GM23338 (cell line): ENCODE measurements around the gene GHRHR.

Experiments used
- CREB1 ChIP-seq: fragments of 250-450 bp; sonication (Bioruptor Pico); IDR thresholded peaks from 2 replicates; pipeline ENCODE4 v1.5.0; 2020; ENCODE audit warnings: low read depth, mild to moderate bottlenecking, moderate library complexity
- CTCF ChIP-seq, 2 experiments: fragments of 200-600 bp in 1 of 2; sonication (generic) in 1 of 2; conservative IDR thresholded peaks; 2 replicates each; pipeline versions ENCODE4 v1.5.1 to v1.6.1; 2016 to 2017; ENCODE audit warnings: antibody characterized with exemption in 2 of 2, low read depth in 2 of 2, mild to moderate bottlenecking in 2 of 2, moderate library complexity in 1 of 2
- ETS1 ChIP-seq: IDR thresholded peaks from 2 replicates; pipeline ENCODE4 v1.6.1; 2016; ENCODE audit warnings: antibody characterized with exemption
- EZH2 ChIP-seq: fragments of 200-600 bp; sonication (generic); IDR thresholded peaks from one replicate; pipeline ENCODE4 v1.8.0; 2017; ENCODE audit warnings: antibody characterized with exemption, mild to moderate bottlenecking, low read depth; ENCODE audit not compliant: unreplicated experiment
- EZH2phosphoT487 ChIP-seq: fragments of 200-600 bp; sonication (generic); IDR thresholded peaks from one replicate; pipeline ENCODE4 v1.8.1; 2018; ENCODE audit warnings: antibody characterized with exemption; ENCODE audit not compliant: unreplicated experiment
- JUNB ChIP-seq: IDR thresholded peaks from one replicate; pipeline ENCODE4 v1.6.1; 2016; ENCODE audit warnings: antibody characterized with exemption; ENCODE audit not compliant: unreplicated experiment
- NANOG ChIP-seq: IDR thresholded peaks from 2 replicates; pipeline ENCODE4 v1.6.1; 2016; ENCODE audit warnings: antibody characterized with exemption, borderline replicate concordance
- POLR2AphosphoS5 ChIP-seq: IDR thresholded peaks from 2 replicates; pipeline ENCODE4 v1.6.1; 2016; ENCODE audit warnings: antibody characterized with exemption, low read depth
- REST ChIP-seq: IDR thresholded peaks from one replicate; pipeline ENCODE4 v1.6.1; 2018; ENCODE audit warnings: antibody characterized with exemption; ENCODE audit not compliant: unreplicated experiment
- STAT1 ChIP-seq: IDR thresholded peaks from one replicate; pipeline ENCODE4 v1.6.1; 2016; ENCODE audit warnings: antibody characterized with exemption; ENCODE audit not compliant: unreplicated experiment
- ZNF114 ChIP-seq: fragments of 250-450 bp; sonication (Bioruptor Pico); IDR thresholded peaks from 2 replicates; pipeline ENCODE4 v1.5.0; 2020; ENCODE audit warnings: mild to moderate bottlenecking, moderate library complexity
- ZNF331 ChIP-seq: fragments of 250-450 bp; sonication (Bioruptor Pico); IDR thresholded peaks from 2 replicates; pipeline ENCODE4 v1.5.0; 2020; ENCODE audit warnings: low read depth, mild to moderate bottlenecking, moderate library complexity
- ZNF462 ChIP-seq: fragments of 250-450 bp; sonication (Bioruptor Pico); IDR thresholded peaks from 2 replicates; pipeline ENCODE4 v1.5.0; 2020; ENCODE audit warnings: mild to moderate bottlenecking, moderate library complexity

- TF ChIP-seq CTCF (conservative IDR thresholded peaks at IDR 0.05; ENCODE audit: low read depth in 2 of 2) (no peak), EZH2 (no peak), EZH2phosphoT487 (no peak), REST (no peak), POLR2AphosphoS5 (no peak), NANOG (no peak), JUNB (no peak), CREB1 (CRISPR knock-in tag) (no peak), ZNF331 (CRISPR knock-in tag) (no peak), ZNF462 (CRISPR knock-in tag) (no peak), ETS1 (no peak), STAT1 (no peak), ZNF114 (no peak)
Measured at GRCh38 chr7:30934225-30934624, 29.5 kb upstream of the GHRHR start.
